Endothelial cell of umbilical vein (primary cell): ENCODE measurements around the gene PIF1.
"Not testable (repeated sequence)": the region's sequence is repeated elsewhere in the genome, so short reads cannot be mapped to it uniquely, and the experiment has no call there.

ENCODE experiments used
- JUN ChIP-seq: IDR thresholded peaks from 2 replicates; pipeline ENCODE4 v1.6.1; 2011; ENCODE audit warnings: borderline replicate concordance, low read depth; ENCODE audit not compliant: insufficient read length, insufficient read depth
- POLR2A ChIP-seq: IDR thresholded peaks from 2 replicates; pipeline ENCODE4 v1.6.1; 2012; ENCODE audit warnings: low read depth, mild to moderate bottlenecking, control low read depth, low read length
- TF ChIP-seq, protein P1 (sequence below), 2 donors: IDR thresholded peaks; 1 replicate in 1 of 2; 2 replicates in 1 of 2; pipeline ENCODE4 v1.5.1; 2011; ENCODE audit warnings: low read length in 2 of 2, mild to moderate bottlenecking in 2 of 2, moderate library complexity in 2 of 2, control low read depth in 1 of 2, inconsistent platforms in 1 of 2, low read depth in 1 of 2; ENCODE audit not compliant: insufficient read depth in 1 of 2; ENCODE audit errors: extremely low read depth in 1 of 2

DNA sequence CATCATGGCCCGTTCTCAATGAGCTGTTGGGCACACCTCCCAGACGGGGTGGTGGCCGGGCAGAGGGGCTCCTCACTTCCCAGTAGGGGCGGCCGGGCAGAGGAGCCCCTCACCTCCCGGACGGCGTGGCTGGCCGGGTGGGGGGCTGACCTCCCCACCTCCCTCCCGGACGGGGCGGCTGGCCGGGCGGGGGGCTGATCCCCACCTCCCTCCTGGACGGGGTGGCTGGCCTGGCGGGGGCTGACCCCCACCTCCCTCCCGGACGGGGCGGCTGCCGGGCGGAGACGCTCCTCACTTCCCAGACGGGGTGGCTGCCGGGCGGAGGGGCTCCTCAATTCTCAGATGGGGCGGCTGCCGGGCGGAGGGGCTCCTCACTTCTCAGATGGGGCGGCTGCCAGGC is 26.5 kb downstream of the PIF1 start:
- not testable (repeated sequence) for TF ChIP-seq POLR2A, JUN
- TF ChIP-seq, protein P1, sequence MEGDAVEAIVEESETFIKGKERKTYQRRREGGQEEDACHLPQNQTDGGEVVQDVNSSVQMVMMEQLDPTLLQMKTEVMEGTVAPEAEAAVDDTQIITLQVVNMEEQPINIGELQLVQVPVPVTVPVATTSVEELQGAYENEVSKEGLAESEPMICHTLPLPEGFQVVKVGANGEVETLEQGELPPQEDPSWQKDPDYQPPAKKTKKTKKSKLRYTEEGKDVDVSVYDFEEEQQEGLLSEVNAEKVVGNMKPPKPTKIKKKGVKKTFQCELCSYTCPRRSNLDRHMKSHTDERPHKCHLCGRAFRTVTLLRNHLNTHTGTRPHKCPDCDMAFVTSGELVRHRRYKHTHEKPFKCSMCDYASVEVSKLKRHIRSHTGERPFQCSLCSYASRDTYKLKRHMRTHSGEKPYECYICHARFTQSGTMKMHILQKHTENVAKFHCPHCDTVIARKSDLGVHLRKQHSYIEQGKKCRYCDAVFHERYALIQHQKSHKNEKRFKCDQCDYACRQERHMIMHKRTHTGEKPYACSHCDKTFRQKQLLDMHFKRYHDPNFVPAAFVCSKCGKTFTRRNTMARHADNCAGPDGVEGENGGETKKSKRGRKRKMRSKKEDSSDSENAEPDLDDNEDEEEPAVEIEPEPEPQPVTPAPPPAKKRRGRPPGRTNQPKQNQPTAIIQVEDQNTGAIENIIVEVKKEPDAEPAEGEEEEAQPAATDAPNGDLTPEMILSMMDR (IDR thresholded peaks at IDR 0.05; ENCODE audit: extremely low read depth in 1 of 2, insufficient read depth in 1 of 2, low read depth in 1 of 2, low read length in 2 of 2) = not testable (repeated sequence)
